Fibroblast of skin of right quadriceps (primary cell): ENCODE measurements around the gene CTSO.

Source experiments
- DNase-seq: peaks from one replicate; pipeline ENCODE4 v3.0.0-alpha.2; 2013

CTSO gene, protein sequence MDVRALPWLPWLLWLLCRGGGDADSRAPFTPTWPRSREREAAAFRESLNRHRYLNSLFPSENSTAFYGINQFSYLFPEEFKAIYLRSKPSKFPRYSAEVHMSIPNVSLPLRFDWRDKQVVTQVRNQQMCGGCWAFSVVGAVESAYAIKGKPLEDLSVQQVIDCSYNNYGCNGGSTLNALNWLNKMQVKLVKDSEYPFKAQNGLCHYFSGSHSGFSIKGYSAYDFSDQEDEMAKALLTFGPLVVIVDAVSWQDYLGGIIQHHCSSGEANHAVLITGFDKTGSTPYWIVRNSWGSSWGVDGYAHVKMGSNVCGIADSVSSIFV

DNA sequence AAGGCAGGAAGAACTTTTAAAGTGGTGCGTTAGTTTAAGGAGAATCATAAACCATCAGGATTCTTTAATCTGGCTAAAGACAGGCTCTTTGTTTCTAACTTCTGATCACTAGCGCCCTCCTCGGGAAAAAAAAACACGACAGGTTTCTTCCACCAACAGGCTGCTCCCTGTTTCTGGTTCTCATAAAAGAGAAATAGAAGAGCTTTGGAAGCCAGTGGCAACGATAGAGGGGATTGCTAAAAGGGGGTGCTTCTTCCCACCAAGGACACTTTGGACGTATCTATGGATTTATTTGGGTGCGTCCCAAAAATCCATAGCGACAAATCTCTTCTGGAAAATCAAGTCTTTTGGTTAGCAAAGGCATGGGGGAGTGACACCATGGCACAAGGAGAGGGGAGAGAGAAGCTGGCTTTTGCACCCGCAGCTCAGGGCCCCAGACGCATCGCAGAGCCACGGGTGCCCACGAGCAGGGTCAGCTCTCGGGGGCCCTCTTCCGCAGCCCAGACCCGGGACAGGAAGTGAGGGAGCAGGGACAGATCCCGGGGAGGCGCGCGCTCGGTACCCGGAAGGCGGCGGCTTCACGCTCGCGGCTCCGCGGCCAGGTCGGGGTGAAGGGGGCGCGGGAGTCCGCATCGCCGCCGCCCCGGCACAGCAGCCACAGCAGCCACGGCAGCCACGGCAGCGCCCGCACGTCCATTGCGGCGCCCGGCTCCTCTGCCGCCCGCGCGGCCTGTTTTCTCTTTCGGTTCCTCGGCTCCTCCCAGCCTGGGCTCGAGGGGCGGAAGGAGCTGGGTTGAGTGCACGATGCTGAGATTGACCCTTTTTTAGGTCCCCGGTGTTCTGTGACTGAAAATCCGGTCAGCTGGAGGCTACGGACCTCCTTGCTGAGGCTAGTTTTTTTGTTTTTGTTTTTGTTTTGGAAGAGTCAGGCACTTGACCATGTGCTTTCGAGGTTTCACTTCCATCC is at the start of gene CTSO:
Gene CTSO, minus strand, starts transcription at position 716 of the 967 bp plus-strand sequence. Its CDS starts 19 bp downstream, at position 697.
- DNase-seq, result peak; percentile 87

DNA sequence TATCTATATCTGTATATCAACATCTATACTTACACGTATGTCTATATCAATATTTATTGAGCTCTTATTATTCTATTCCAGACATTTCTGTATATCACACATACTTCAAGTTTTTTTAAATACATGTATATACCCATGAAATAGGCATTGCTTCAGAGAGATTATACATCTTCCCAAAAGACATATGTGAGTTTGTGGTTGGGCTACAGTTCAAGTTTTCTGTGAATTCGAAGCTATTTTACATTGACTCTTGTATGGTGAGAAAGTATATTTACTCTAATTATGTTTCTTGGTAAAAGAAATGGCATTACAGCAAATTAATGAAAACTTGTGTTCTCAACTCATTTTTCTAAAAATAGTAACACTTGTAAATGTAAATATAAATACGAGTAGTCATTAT is 46.8 kb upstream of the CTSO start:
- no peak for DNase-seq

DNA sequence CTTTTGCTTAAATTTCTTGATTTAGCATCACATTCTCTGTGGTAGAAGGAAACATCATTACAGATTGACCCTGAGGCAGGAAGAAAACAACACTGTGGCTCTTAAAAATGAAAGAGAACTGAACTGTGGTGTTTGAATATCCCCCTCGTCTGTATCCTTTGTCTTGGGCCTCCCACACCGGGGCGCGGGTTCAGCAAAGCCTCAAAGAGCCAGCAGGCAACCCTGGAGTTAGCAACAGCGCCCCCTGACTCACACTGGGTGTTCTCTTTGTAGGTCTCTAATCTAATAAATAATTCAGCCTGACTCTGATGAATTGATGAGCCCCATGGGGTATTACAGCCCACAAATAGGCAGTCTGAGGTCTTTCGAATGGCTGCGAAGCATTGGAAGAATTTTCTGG is 46.1 kb upstream of the CTSO start:
- no peak for DNase-seq

DNA sequence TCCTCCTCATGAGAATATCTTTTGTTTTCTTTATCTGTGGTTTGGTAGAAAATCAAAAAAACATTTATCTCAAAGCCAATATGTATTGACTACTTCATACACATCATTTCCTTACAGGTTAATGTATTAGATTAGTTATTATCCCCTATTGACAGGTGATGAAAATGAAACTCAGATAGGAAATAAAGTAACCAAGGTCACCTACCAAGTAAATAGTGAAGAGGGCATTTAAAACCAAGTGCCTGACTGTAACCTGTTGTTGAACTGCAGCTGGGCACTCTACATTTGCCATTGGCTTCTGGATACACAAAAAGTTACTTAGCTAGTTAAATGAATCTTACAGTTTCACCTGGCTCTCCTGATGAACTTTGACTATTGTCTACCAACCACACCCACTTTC is 41.4 kb upstream of the CTSO start:
- no peak for DNase-seq

DNA sequence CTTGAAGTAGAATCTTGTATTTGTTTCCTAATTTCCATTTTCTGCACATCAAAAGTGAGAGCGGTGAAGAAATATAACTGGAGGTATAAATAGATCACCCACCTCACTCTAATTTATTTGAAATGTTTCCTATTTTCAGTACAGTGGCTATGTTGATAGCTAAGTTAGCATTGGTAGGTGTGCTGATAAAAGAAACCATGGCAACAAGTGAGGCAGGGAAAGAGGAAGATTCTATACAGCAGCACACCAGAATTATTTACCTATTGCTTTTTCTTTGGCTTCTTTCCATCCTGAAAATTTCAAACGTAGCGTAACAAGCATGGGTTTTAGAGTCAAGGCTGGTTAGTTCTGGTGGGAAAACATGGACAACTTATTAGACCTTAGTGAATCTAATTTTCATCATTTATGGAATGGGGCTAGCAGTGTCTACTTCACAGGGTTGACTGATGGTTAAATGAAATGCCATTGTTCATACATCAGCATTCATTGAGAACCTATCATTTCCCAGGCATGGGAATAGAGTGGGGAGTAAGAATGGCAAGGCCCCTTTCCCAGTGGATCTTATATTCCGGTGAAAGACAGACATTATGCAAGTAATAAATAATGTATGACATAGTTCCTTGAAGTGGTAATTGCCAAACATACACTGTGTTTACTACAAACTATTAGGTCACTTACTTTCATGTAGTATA is 30.6 kb upstream of the CTSO start:
- DNase-seq, result no peak

DNA sequence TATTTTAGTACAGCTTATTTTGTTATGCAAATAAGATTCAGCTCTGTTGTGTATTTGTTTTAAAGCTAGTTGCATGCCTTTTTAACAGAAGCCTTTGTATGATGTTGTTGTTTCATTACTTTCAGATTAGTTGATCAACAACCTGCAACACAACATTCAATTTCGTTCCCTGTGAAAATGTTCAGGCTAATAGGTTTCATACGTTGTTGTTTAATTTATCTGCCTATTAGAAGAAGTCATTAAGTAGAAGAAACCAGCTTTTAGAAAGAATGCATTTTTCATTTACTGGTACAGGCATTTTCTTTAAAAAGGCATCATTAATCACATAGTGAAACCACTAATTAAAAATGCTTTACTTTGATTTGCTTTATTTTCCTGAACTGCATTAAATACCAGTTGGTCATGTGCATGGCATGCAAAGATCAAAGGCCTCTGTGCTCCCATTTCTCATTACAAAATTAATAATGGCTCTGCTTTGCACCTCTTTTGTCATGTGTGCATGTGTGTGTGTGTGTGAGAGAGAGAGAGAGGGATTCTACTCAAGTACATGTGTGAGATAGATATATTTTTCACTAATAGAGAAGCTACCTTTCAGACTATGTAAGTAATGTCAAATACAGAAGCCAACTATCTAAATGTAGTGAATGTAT is 29.2 kb upstream of the CTSO start:
- no peak for DNase-seq

DNA sequence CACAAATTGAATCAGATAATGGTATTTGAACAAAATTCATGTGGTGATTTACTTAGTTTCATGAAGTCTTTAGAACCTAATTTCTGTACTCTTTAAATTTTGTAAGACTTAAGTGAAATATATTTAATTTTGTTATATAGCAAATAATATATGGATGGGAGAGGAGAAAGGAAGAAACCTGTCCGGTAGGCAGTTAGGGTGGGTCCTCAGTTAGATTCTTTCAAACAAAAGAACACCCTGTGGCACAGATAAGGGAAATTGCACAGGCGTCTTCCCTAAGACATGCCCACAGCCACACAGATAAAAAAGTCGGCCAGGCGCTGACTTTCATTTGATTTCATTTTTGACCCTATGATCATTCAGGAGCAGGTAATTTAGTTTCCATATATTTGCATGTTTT is 25.1 kb upstream of the CTSO start:
- no peak for DNase-seq

DNA sequence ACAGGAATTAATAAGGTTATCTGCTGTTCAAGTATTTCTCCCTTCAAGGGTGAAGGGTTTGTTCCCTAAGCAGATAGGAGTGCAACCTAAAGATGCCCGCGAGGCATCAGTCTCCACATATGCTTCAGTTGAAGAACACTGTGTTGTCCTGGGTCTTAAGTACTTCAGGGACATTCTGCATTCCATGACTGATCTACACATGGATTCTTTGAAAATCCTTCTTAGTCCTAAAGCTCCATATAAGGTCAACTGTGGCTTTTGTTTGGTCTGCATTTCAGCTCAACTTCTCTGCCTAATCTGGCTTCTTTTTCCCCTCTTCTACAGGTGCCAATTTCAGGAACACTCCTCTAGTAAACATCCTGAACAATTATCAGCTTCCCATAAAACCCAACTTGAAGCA is 21.8 kb upstream of the CTSO start:
- DNase-seq, result no peak

DNA sequence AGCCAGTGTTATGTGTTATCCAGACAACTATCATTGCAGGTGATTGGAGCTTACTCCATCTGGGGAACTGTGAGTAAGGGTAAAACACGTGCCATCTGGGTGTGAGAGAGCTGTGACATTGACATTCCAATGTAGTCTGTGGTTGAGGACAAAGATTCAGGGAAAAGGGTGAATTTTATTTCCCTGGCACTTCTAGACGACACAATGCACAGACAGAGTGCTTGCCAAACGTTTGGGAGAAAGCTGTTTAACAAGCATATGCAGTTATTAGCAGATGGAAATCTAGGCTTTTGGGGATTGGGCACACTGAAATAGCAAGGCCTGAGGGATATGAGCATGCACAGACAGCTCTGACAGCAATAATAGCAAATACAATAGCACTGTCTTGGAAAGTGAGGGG is 21.3 kb upstream of the CTSO start:
- no peak for DNase-seq

DNA sequence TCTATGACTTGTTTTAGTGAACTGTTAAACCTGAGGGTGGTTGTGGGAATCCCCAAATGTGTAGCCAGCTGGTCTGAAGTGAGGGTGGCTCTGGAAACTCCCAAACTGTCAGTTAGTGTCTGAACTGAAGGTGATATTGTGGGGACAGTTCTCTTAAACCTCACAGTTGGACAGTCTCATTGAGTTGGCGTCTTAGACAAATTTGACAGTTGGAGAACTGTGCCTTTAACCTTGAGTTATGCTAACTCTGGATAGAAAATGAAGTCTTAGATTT is 20.7 kb upstream of the CTSO start:
- no peak for DNase-seq

DNA sequence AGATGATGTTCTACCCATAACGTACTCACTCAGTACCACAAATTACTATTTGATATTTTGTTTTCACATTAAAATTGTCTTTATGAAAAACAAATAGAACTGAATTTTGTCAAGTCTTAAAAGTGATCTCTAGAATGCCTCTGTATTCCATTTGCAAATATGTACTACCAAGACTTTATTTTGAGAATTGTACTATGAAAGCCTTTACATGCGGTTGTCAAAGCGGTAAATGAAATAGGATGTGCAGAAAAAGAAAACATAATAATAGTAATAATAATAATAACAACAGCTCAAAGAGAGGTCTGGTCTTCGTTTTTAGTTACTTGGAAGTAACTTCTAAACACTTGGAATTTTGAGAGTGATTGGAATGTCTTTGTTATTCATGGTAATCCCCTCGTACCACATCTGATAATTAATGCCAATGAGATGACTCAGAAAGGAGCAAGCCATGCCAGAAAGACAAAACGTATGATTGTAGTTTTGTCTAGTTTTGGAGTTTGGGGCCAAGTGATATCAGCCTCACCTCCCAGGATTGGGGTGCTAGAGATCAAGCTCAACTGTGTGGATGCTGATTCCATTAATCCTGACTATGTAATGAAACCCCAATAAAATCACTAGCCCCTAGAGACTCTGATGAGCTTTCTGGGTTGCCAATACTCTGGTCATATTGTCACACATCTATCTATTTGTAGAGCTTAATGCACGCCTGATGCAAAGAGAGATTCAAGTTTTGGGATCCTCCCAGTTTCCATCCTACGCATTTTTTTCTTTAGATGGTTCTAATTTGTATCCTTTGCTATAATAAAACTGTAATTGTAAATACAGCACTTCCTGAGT is 20.2 kb upstream of the CTSO start:
- DNase-seq, result peak; percentile 72

DNA sequence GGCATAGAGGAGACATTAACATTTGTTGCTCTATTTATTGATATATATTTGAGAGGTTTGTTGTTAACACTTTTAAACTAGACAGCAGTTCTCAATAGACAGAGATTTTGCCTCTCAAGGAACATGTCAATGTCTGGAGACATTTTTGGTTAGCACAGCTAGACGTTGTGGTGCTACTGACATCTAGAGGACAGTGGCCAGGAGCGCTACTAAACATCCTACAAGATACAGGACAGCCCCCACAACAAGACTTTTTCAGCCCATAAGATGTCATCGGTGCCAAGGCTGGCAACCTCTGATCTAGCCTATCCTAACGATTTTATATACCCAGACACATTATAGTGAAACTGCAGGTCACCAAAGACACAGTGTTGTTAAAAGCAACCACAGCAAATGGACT is 18.4 kb upstream of the CTSO start:
- DNase-seq, result peak; percentile 36

DNA sequence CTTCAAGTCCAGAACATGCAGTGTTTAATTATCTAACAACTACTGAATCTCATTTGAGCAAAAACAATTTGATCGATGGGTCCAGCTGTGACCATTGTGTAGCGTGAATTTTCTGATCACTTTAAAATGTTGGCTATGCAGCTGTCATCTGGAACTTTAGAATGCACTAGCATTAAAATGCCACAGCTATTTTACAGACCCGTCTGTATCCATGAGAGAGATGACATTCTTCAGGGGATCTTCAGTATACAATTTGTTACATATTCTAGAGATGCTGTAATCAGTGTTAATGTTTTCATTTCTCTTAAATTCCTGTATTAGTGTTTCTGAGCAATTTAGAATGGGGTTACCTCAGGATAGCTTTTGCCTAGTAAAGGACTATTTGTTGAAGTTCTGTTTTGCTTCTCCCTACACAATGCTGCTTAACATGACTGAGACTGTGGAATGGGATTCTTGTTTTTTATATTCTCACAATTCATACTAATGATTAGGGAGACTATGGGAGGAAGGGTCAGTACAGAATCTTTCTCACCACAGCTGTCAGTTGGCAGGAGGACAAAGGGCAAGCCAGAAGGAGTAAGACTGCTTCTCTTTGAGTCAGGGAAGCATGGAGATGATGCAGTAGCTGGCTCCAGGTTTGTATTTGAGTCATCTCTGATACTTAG is 13.2 kb upstream of the CTSO start:
- peak; percentile 52 for DNase-seq

DNA sequence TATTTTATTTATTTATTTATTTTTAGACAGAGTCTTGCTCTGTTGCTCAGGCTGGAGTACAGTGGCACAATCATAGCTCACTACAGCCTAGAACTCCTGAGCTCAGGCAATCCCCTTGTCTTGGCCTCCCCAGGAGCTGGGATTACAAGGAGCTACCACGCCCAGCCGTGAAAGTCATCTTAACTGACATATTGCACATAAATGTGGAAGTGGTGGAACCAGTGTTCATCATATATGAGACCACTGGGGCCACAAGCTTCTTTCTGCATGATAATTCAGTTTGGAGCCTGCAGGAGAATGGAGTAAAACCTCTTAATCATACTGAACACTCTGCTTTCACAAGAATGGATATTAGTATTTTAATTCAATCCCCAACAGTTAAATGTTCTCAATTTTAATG is 12.5 kb upstream of the CTSO start:
- DNase-seq, result no peak

DNA sequence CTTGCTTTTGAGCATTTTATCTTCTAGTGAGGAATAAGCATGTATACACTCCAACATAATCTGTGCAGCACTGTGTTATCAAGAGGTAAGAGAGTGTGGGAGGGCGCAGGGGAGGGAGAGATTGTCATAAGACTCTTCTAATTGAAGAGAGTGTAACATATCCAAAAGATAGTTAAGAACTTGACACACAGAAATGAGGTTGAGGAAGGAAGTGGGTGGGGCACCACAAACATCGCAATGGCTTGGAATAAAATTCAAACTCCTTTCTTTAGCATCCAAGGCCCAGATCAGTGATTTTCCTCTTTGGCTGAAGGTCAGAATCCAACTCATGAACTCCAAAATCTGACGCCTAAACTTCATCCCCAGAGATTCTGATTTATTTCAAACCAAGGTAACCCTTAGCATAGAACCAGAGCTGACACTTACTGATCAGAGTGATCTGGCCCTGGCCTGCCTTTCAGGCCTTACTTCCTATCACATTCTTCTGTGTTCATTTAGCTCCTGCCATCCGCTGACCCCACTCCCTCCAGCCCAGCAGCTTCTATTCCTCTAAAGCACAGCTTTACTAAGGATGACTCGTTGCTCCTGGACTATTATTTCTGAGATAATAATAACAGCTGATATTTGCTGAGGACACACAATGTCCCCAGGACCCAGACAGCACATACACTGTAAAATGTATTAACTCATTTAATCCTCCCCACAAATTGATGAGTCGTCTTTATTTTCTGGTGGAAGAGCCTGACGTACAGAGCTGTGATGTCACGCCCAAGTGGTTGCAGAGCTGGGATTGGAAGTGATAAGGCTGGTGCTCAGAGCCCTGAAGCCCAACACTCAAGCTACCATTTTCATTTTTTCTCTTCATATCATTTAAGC is 10.6 kb upstream of the CTSO start:
- peak; percentile 14 for DNase-seq

DNA sequence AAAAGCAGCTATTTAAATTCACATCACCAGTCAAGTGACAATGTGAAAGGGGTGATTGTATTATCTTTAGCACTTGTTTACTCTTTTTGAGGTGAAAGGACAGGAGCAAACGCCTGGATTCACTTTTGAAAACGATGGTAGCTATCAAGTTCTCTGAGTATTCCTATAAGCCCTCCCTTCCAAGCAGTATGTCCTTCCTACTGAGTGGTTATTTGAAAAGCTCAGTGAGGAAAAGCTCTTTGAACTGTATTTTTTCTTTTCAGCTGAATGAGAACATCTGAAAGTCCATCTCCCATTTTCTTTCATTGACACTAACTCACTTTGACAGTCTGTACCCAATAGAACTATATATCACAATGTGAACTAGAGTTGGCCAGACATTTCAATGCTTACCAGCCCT is 9.1 kb upstream of the CTSO start:
- no peak for DNase-seq

DNA sequence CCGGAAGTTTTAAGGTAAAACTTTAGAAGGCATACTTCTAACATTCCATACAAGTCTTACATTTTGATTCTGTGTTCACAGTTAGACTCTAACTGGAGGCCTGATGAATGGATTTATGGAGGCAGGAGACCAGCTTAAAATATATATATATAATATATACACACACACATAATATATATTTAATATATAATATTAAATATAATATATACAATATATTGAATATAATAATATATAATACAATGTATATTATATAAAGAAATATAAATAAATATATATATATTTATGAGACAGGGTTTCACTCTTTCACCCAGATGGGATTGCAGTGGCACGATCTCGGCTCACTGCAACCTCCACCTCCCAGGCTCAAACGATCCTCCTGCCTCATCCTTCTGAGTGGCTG is 7.9 kb upstream of the CTSO start:
- no peak for DNase-seq

DNA sequence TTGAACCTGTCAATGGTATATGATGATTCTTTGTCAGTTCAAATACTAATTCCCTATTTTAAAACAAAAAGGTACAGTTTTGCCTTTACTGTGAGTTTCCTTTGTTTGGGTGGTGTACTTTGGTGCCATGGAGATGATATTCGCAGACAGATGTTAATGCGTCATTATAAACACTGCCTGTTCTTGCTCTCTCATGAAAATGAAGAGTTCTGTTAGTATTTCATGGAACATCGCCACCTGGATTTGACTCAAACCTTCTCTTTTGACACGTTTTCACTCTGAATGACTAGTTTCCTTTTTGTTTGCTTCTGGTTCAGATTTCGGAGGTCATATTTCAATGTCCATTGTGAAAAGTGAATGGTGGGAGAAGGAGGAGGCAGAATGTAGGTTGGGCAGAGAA is 6.9 kb upstream of the CTSO start:
- DNase-seq, result peak; percentile 32

DNA sequence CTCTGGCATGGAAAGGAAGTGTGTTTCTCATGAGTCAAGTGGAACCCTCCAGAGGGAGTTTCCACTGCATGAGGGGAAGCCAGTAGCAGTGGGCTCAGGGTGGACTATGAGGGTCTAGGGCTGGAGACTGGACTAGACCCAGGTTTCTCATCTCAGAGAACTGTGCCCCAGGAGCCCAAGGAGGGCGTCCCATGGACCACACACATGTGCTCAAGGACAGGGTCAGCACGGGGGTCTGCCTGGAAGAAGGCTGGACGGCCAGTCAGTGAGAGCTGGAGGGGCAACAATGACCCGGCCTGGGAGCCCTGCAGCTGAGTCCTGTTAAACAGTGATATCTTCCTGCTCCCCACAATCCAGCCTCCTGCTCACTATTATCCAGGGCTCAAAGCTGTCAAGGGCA is 5.8 kb upstream of the CTSO start:
- DNase-seq, result no peak

DNA sequence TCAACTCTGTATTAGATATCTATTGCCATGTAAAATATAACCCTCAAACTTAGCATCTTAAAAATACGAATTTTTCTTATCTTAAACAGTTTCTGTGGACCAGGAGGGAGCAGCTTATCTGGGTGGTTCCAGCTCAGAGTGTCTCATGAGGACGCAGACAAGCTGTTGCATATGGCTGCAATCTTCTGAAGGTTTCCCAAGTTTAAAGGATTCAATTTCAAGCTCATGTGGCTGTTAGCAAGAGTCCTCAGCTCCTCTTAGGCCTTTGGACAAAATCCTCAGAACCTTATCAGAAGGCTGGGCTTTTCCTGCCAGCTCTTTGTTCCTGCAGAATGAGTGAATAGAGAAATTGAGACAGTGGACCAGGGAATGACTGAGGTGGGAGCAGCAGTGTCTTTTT is 2.8 kb upstream of the CTSO start:
- no peak for DNase-seq

DNA sequence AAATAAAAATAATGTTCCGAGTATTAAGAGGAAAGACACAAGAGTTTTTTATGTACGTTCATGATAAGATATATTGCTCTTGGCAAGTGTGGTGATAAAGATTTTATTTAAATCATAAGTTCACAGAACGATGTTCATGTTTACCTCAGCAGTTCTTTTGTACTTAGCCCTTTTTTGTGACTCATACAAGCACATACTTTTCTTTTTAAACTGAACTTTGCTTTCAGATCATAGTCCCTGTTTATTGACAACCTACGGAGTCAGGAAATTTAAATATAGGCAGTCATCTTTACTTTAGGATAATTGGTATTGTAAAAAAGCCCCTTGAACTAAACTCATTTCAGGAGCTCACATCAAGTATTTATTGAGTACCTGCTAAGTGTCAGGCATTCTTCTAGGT is 1.3 kb upstream of the CTSO start:
- DNase-seq, result peak; percentile 13
